Choroid plexus epithelial cell (primary cell): ENCODE measurements around the gene LELP1.

ENCODE experiments used
- DNase-seq: peaks from one replicate; pipeline ENCODE4 v3.0.0-alpha.2; 2010; ENCODE audit warnings: low read depth
- H3K4me3 ChIP-seq: 2 replicates; pipeline ENCODE4 v1.5.1; 2011; ENCODE audit warnings: low read depth, mild to moderate bottlenecking, control low read depth, low read length, moderate library complexity
- TF ChIP-seq, protein P1 (sequence below): conservative IDR thresholded peaks from 2 replicates; pipeline ENCODE4 v1.5.1; 2011; ENCODE audit warnings: low read depth, mild to moderate bottlenecking, control low read depth, inconsistent platforms, low read length, moderate library complexity

The LELP1 gene

DNA sequence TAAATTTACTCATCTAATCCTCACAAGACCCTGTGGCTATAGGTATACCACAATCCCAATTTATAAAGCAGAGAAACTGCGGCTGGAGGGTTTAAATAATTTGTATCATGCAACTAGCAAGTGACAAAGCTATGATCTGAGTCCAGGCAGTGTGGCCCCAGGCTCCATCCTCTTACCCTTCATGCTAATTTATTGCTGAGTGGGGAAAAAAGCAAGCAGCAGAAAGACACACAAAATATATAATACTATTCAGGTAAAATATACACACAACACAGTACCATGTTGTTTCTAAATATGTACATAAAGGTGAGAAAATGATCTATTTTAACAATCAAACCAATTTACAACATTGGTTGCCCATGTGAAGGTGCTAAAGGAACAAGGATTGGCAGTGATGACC, 38.9 kb downstream of the LELP1 start:
- no peak overlapping the region for H3K4me3 ChIP-seq
- no peak for DNase-seq
- TF ChIP-seq, protein P1, sequence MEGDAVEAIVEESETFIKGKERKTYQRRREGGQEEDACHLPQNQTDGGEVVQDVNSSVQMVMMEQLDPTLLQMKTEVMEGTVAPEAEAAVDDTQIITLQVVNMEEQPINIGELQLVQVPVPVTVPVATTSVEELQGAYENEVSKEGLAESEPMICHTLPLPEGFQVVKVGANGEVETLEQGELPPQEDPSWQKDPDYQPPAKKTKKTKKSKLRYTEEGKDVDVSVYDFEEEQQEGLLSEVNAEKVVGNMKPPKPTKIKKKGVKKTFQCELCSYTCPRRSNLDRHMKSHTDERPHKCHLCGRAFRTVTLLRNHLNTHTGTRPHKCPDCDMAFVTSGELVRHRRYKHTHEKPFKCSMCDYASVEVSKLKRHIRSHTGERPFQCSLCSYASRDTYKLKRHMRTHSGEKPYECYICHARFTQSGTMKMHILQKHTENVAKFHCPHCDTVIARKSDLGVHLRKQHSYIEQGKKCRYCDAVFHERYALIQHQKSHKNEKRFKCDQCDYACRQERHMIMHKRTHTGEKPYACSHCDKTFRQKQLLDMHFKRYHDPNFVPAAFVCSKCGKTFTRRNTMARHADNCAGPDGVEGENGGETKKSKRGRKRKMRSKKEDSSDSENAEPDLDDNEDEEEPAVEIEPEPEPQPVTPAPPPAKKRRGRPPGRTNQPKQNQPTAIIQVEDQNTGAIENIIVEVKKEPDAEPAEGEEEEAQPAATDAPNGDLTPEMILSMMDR, result no peak

DNA sequence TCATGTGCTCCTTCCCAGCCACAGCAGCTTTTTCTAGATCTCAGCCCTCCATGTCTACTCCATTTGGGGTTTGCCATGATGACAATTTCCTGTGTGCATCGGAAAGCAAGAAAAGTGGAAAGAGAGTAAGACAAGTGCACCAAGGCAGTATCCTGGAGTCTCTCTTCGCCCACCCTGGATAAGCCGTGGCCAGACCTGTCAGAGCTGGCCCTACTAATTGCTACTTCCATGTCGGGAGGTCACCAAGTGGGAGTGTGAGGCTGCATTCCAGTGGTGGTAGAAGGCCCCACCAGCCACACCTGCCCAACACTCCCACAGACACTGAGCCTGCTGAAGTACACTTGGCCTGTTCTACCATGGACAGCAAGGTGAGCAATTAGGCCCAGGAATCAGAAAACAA, 42.2 kb downstream of the LELP1 start:
- TF ChIP-seq, protein P1, result no peak
- DNase-seq, result no peak
- no peak overlapping the region for H3K4me3 ChIP-seq

DNA sequence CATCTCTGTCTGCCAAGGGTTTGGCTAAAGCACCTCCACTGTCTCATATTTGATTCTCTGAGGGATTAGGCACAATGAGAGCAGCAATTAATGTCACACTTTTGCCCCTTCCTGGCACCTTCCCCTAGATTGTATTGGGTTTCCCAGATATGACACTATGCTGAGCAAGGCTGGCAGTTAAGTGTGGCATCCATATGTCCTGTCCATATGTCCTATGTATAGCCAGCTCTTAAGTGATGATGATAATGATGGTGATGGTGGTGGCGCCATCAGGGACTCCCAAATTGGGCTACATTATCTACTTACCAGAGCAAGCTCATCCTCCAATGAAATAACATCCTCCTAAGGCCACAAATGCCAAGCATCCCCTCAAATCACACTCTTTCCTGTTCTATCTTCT, 42.8 kb downstream of the LELP1 start:
- H3K4me3 ChIP-seq, result no peak overlapping the region
- TF ChIP-seq, protein P1, result no peak
- no peak for DNase-seq

DNA sequence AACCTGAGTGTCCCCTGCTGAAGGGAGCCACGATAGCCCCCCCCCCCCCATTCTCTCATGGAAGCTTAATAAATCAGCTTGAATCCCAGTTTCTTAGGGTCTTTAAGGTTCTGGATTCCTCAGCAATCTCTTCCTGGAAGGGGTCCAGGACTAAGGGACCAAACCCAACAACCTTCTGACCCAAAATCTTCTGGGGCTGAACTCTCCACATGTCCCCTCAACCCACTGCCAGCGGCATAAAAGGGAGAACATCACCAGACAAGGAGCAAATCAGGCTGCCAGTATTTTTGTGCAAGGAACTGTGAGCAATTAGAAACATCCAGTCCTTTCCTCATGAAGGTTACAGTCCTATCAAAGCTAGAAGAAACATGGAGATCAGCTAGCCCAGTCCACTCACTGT, 43.6 kb downstream of the LELP1 start:
- DNase-seq, result no peak
- TF ChIP-seq, protein P1, result no peak
- H3K4me3 ChIP-seq, result no peak overlapping the region

DNA sequence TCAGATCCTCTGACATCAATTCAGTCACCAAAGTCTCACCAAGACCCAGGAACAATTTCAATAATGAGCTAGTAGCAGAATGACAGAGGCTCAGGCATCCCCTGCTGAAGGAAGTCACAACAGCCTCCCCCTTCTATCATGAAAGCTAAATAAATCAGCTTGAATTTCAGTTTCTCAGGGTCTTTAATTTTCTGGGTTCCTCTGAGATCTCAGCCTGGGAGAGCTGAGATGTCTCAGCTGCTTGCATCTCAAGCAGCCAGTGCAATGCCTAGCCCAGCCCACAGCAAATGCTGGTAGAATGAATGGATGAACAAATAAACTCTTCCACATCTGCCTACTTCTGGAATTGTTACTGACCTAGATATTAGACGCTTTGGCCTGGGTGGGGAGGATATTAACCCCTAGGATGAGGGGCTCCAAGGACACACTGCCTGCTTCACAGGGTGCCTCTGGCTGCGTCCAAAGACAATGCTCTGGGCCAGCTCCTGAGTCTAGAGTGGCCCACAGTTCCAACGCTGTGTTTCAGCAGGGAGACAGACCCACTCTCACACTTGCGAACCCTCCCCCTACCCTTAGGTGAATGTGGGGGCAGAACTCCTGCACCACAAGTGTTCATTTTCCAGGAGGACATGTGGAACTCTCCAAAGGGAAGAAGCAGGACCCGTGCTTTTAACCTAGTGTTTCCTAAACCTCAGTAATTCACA, 45.1 kb downstream of the LELP1 start:
- no peak for DNase-seq
- H3K4me3 ChIP-seq, result no peak overlapping the region
- TF ChIP-seq, protein P1, result no peak

DNA sequence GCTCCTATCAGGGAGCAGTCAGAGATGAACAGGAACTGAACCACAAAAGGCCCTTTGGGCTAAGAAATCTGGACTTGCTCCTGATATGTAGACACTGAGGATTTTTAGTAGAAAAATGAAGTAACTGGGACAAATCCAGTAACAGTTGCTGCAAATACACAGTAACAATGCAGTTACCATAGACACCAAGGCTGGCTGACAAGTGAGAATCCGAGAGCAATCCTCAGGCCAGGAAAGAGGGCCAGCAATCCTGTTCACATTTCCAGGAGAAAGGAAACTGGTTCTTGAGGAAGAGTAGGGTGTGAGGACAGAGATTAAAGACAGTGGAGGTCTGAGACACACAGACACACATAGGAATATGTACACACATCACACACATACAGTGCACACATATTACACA, 46.9 kb downstream of the LELP1 start:
- DNase-seq, result no peak
- TF ChIP-seq, protein P1, result no peak
- no peak overlapping the region for H3K4me3 ChIP-seq

DNA sequence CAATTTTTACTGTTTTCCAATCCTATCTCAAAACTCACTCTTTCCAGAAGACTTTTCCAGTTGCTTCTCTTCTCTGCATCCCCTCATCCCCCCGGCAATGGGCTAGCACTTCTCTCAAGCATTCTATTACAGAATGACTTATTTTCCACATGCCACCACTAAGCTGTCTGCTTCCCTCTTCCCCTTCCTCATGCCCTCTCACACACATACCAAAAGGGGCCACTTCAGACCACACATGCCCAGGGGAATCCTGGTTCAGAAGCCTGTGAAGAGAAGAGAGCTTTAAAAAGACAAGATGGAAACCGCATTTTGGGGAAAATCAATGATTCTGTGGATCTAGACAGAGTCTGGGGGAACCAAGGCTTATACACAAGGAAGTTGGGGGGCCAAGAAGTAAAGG, 47.9 kb downstream of the LELP1 start:
- TF ChIP-seq, protein P1, result no peak
- no peak for DNase-seq
- H3K4me3 ChIP-seq, result no peak overlapping the region
